Central memory CD8-positive, alpha-beta T cell (primary cell): Measurements from ENCODE around the gene SPATA24.
A peak's percentile ranks its signal among the peaks of the same experiment; 100 is the strongest.

Experiments used
- ATAC-seq: fragments of 150-1000 bp; cut with Tn5 transposase; replicated peaks from 2 replicates; pipeline ENCODE4 v1.10.0; 2022; ENCODE audit warnings: mild to moderate bottlenecking, moderate FRiP score, moderate number of reproducible peaks; ENCODE audit not compliant: poor library complexity, severe bottlenecking; ENCODE audit errors: extremely low read depth
- DNase-seq, 2 donors: peaks; one replicate each; pipeline ENCODE4 v3.0.0; 2021; ENCODE audit warnings: low spot score in 2 of 2
- H3K27ac Mint-ChIP-seq: one replicate; pipeline ENCODE4 v1.8.0; 2022; ENCODE audit warnings: low read depth, mild to moderate bottlenecking, moderate library complexity, mixed read lengths
- H3K27me3 Mint-ChIP-seq: one replicate; pipeline ENCODE4 v1.8.0; 2022; ENCODE audit warnings: mixed read lengths
- H3K36me3 Mint-ChIP-seq: one replicate; pipeline ENCODE4 v1.8.0; 2022; ENCODE audit warnings: mild to moderate bottlenecking, moderate library complexity, mixed read lengths; ENCODE audit not compliant: insufficient read depth
- H3K4me1 Mint-ChIP-seq: one replicate; pipeline ENCODE4 v1.8.0; 2022; ENCODE audit warnings: mixed read lengths
- H3K4me3 Mint-ChIP-seq: one replicate; pipeline ENCODE4 v1.8.0; 2022; ENCODE audit warnings: mild to moderate bottlenecking, moderate library complexity, mixed read lengths
- H3K9me3 Mint-ChIP-seq: one replicate; pipeline ENCODE4 v1.8.0; 2022; ENCODE audit warnings: mixed read lengths

SPATA24 gene

DNA sequence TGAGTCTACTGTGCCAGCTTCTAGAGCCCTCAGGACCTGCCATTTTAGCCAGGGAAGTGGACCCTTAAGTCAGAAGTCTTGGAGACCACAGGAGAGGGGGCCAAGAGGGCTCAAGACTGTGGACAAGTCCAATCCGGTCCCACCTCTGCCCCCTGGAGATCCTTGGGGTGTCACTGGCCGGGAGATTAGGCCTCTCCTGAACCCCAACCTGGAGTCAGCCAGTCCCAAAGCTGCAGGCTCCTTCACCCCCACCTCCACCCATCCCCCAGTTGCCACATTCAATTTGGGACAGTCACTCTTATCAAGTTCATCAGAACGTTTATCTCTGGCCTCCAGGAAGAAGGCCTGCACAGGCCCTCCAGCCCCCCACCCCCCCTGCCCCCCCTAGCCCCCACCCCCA lies 21.1 kb downstream of the SPATA24 start:
- Mint-ChIP-seq H3K27me3 (no peaks in the 10 kb centered on the region), H3K4me3 (no peak overlapping the region), H3K4me1 (peaks cover 24% of the 10 kb centered on the region), H3K9me3 (no peaks in the 10 kb centered on the region), H3K36me3 (peaks cover 6% of the 10 kb centered on the region), H3K27ac (no peak overlapping the region)
- ATAC-seq (no peak), DNase-seq (no peak)

- Mint-ChIP-seq H3K27ac (no peak overlapping the region), H3K4me3 (no peak overlapping the region), H3K36me3 (peaks cover 6% of the 10 kb centered on the region), H3K9me3 (no peaks in the 10 kb centered on the region), H3K27me3 (no peaks in the 10 kb centered on the region), H3K4me1 (peaks cover 24% of the 10 kb centered on the region)
- ATAC-seq (no peak), DNase-seq (no peak)
These were observed 21.8 kb downstream of the SPATA24 start for GRCh38 chr5:139381837-139382761.

DNA sequence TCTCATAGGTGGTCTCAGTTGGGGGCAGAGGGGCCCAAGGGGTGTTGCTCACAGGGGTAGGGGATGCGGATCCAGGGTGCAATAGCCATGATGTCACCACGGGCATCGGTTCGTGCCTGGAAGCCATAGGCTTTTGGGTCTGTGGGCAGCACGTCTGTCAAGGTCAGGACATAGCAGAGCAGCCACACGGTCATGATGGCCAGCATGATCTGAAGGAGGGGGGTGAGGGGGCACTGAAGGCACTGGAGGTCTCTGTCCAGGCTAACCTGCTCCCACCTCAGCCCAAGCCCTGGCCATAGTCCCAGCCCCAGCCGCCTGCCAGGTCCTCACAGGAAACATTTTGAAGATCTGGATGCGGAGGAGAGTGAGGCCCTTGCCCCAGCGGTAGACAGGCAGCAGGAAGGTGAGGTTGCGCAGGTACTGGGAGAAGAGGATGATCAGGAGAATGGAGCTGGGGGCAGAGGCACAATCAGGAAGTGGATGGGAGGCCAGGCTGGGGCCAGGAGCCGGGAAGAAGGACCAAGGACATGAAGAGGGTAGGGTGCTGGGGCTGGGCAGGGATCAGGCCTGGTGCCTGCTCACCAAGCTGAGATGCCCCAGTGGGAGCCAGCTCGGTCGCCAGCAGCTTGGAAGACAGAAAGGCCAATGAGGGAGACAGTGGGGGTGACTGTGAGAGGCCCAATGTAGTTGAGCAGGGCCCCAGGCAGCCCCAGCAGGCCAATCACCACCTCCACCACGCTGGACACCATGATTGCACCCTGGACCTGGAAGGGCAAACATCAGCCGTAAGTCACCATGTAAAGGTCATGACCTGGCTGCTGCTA lies 24.1 kb downstream of the SPATA24 start:
- DNase-seq (no peak), ATAC-seq (no peak)
- peaks cover 7% of the 10 kb centered on the region for H3K4me1 Mint-ChIP-seq
- peaks cover 5% of the 10 kb centered on the region for H3K36me3 Mint-ChIP-seq
- H3K27me3 Mint-ChIP-seq: no peaks in the 10 kb centered on the region
- no peak overlapping the region for H3K27ac Mint-ChIP-seq
- H3K9me3 Mint-ChIP-seq: no peaks in the 10 kb centered on the region
- no peak overlapping the region for H3K4me3 Mint-ChIP-seq

DNA sequence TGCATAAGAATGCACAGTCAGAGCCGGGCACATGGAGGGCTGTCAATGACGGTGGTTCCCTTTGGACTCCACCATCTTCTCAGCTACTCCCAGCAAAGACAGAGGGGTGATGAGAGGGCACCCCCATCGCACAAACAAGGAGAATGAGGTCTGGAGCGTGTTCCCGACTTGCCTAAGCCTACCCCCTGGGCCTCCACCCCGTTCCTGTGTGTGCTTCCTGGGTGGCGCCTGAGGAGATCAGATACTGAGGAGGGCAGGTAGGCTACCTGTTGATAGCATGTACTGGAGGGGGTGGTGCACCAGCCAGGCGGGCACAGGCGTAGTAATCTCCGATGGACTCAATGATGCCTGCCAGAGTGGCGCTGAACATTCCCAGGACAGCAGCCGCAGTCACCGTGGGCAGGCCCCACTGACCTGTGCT lies 24.9 kb downstream of the SPATA24 start:
- Mint-ChIP-seq H3K4me3 (no peak overlapping the region), H3K27me3 (no peaks in the 10 kb centered on the region), H3K9me3 (no peaks in the 10 kb centered on the region), H3K36me3 (peaks cover 7% of the 10 kb centered on the region), H3K4me1 (no peaks in the 10 kb centered on the region), H3K27ac (no peak overlapping the region)
- DNase-seq: no peak
- ATAC-seq: no peak

GRCh38 chr5:139378101-139378825 lies 25.6 kb downstream of the SPATA24 start:
- no peaks in the 10 kb centered on the region for H3K9me3 Mint-ChIP-seq
- DNase-seq (no peak), ATAC-seq (no peak)
- H3K36me3 Mint-ChIP-seq: peaks cover 9% of the 10 kb centered on the region
- no peaks in the 10 kb centered on the region for H3K4me1 Mint-ChIP-seq
- H3K4me3 Mint-ChIP-seq: no peak overlapping the region
- H3K27ac Mint-ChIP-seq: no peak overlapping the region
- H3K27me3 Mint-ChIP-seq: no peaks in the 10 kb centered on the region

DNA sequence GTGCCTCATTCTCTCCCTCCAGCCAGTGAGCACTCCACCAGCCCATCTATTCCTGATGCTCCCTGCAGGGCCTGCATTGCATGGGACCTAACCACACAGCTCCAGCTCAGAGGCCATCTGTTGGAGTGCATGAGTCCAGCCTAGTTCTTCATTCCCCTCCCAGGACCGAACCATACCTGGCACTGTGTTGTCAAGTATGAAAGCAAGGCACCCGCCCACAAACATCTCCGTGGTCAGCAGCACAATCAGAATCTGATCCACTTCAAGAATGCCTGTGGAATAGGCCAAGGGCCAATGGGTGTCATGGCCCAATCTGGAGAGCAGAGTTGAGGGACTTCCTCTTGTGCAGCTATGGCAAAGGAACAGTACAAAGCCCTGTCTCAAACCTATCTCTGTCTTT lies 26.7 kb downstream of the SPATA24 start:
- ATAC-seq: no peak
- Mint-ChIP-seq H3K4me3 (no peak overlapping the region), H3K27ac (peak overlapping the region; percentile 49), H3K27me3 (no peaks in the 10 kb centered on the region), H3K4me1 (no peaks in the 10 kb centered on the region), H3K36me3 (peaks cover 11% of the 10 kb centered on the region), H3K9me3 (no peaks in the 10 kb centered on the region)
- DNase-seq: no peak

DNA sequence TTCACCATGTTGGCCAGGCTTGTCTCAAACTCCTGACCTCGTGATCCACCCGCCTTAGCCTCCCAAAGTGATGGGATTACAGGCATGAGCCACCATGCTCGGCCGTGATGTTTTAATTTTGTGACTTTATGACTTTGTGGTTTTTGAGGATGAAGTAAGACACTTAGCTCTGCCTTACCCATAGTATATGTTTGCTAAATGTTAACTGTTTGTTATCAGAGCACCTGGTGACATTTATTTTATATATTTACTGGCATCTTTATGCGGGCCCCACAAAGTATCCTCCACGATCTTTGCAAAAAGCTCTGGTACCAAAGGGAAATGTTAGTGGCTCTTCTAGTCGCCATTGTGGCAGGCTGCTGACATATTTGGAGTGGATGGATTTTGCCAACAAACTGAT lies 27.5 kb downstream of the SPATA24 start:
- Mint-ChIP-seq H3K4me3 (no peak overlapping the region), H3K9me3 (no peaks in the 10 kb centered on the region), H3K27me3 (no peaks in the 10 kb centered on the region), H3K4me1 (no peaks in the 10 kb centered on the region), H3K36me3 (peaks cover 15% of the 10 kb centered on the region), H3K27ac (no peak overlapping the region)
- ATAC-seq (no peak), DNase-seq (no peak)

GRCh38 chr5:139374909-139375308 lies 29.0 kb downstream of the SPATA24 start:
- Mint-ChIP-seq H3K9me3 (no peaks in the 10 kb centered on the region), H3K4me3 (no peak overlapping the region), H3K27ac (no peak overlapping the region), H3K36me3 (peaks cover 18% of the 10 kb centered on the region), H3K4me1 (no peaks in the 10 kb centered on the region), H3K27me3 (no peaks in the 10 kb centered on the region)
- no peak for ATAC-seq
- DNase-seq: no peak

GRCh38 chr5:139371482-139372435 lies 32.1 kb downstream of the SPATA24 start:
- Mint-ChIP-seq H3K9me3 (no peaks in the 10 kb centered on the region), H3K4me3 (no peak overlapping the region), H3K27ac (no peak overlapping the region), H3K4me1 (peaks cover 5% of the 10 kb centered on the region), H3K27me3 (no peaks in the 10 kb centered on the region), H3K36me3 (peaks cover 37% of the 10 kb centered on the region)
- ATAC-seq (no peak), DNase-seq (no peak)

DNA sequence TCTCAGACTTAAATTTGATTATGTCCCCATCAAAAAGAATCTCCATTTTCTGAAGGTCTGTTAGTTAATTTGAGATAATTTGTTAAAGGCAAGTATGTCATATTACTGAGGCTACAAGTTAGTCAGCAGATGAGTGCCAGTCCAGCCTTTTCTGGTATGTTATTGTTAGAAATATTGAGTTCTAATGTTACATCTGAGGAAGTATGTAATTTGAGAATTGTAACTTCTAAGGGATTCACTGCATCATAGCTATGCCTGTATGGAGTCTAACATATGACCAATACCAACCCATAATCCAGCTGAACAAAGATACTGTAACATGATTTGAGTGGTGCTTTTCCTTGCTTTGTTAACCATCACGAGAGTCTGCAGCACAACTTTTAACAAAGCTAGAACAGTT lies 34.7 kb downstream of the SPATA24 start:
- H3K36me3 Mint-ChIP-seq: peaks cover 58% of the 10 kb centered on the region
- no peak overlapping the region for H3K4me3 Mint-ChIP-seq
- no peaks in the 10 kb centered on the region for H3K27me3 Mint-ChIP-seq
- H3K9me3 Mint-ChIP-seq: no peaks in the 10 kb centered on the region
- ATAC-seq: no peak
- peaks cover 5% of the 10 kb centered on the region for H3K4me1 Mint-ChIP-seq
- no peak for DNase-seq
- no peak overlapping the region for H3K27ac Mint-ChIP-seq

DNA sequence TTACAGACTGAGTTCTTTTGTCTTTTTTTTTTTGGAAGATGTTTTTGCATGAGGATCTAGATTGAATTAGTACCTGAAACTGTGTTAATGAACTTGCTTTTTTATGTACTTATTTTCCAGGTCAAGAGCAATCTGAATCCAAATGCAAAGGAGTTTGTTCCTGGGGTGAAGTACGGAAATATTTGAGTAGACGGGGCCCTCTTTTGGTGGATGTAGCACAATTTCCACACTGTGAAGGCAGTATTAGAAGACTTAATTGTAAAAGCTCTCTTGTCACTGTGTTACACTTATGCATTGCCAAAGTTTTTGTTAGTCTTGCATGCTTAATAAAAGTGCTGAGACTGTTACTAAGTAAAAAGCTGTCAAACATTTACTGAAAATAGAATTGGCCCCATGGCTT lies 35.3 kb downstream of the SPATA24 start:
- Mint-ChIP-seq H3K27ac (no peak overlapping the region), H3K27me3 (no peaks in the 10 kb centered on the region), H3K36me3 (peaks cover 59% of the 10 kb centered on the region), H3K9me3 (no peaks in the 10 kb centered on the region), H3K4me1 (peaks cover 5% of the 10 kb centered on the region), H3K4me3 (no peak overlapping the region)
- DNase-seq (no peak), ATAC-seq (no peak)
